HepG2 (cell line): Measurements from ENCODE around the gene SRCAP. TPM values are rescaled to one million over a fixed set of nuclear protein-coding genes. Genes with fewer than 3 reads are reported as not detected.
A peak's percentile ranks its signal among the peaks of the same experiment; 100 is the strongest.

Experiments
- ATF7-NPFF ChIP-seq: sonication (generic); formaldehyde crosslinking; IDR thresholded peaks from 2 replicates; pipeline ENCODE4 v1.8.1; 2023; ENCODE audit warnings: mild to moderate bottlenecking, low read depth, missing genetic modification reagents, moderate library complexity
- BCL6 ChIP-seq: IDR thresholded peaks from 2 replicates; pipeline ENCODE4 v1.6.1; 2016; ENCODE audit warnings: missing genetic modification reagents, missing compliant biosample characterization
- GPN1 ChIP-seq: sonication (generic); formaldehyde crosslinking; IDR thresholded peaks from 2 replicates; pipeline ENCODE4 v1.5.1; 2020; ENCODE audit warnings: missing genetic modification reagents, borderline replicate concordance
- HMG20B ChIP-seq: conservative IDR thresholded peaks from 2 replicates; pipeline ENCODE4 v1.6.1; 2016; ENCODE audit warnings: missing genetic modification reagents, missing compliant biosample characterization
- KLF12 ChIP-seq: sonication (generic); formaldehyde crosslinking; IDR thresholded peaks from 2 replicates; pipeline ENCODE4 v1.4.0; 2020; ENCODE audit warnings: missing genetic modification reagents, borderline replicate concordance
- RARG ChIP-seq: sonication (generic); formaldehyde crosslinking; IDR thresholded peaks from 2 replicates; pipeline ENCODE4 v1.4.0; 2020; ENCODE audit warnings: low read depth, mild to moderate bottlenecking, missing genetic modification reagents
- SP2 ChIP-seq: sonication (generic); formaldehyde crosslinking; IDR thresholded peaks from 2 replicates; pipeline ENCODE4 v1.5.1; 2020; ENCODE audit warnings: mild to moderate bottlenecking, missing genetic modification reagents
- SUZ12 ChIP-seq: fragments of 150-350 bp; IDR thresholded peaks from 2 replicates; pipeline ENCODE4 v1.6.1; 2014; ENCODE audit warnings: low read depth, low read length
- TBX3 ChIP-seq: fragments of 450-650 bp; IDR thresholded peaks from 2 replicates; pipeline ENCODE4 v1.6.1; 2017; ENCODE audit warnings: antibody characterized with exemption, mild to moderate bottlenecking, inconsistent platforms, borderline replicate concordance
- ZEB1 ChIP-seq: IDR thresholded peaks from 2 replicates; pipeline ENCODE4 v1.6.1; 2012; ENCODE audit warnings: mild to moderate bottlenecking, low read depth, inconsistent platforms; ENCODE audit not compliant: insufficient replicate concordance
- ZNF224 ChIP-seq: sonication (generic); formaldehyde crosslinking; IDR thresholded peaks from 2 replicates; pipeline ENCODE4 v1.5.0; 2020; ENCODE audit warnings: mild to moderate bottlenecking, missing genetic modification reagents
- ZNF24 ChIP-seq: fragments of 450-650 bp; IDR thresholded peaks from 2 replicates; pipeline ENCODE4 v1.6.1; 2017; ENCODE audit warnings: antibody characterized with exemption, mild to moderate bottlenecking
- ZNF431 ChIP-seq: sonication (generic); formaldehyde crosslinking; IDR thresholded peaks from 2 replicates; pipeline ENCODE4 v1.9.0; 2022; ENCODE audit warnings: missing genetic modification reagents, low read depth, mild to moderate bottlenecking, borderline replicate concordance
- ZNF569 ChIP-seq: sonication (generic); formaldehyde crosslinking; IDR thresholded peaks from 2 replicates; pipeline ENCODE4 v1.5.0; 2020; ENCODE audit warnings: mild to moderate bottlenecking, missing genetic modification reagents, moderate library complexity, borderline replicate concordance
- ZSCAN9 ChIP-seq: IDR thresholded peaks from 2 replicates; pipeline ENCODE4 v1.6.1; 2016; ENCODE audit warnings: borderline replicate concordance
- polyA plus RNA-seq, 8 experiments: library from polyadenylated mRNA; depleted of rRNA in 3 of 8; stranded (reverse) in 7 of 8; unstranded in 1 of 8; fragments of >200 nt; fragmentation: Illumina TruSeq in 4 of 8; extraction: Trizol in 4 of 8; gene quantifications; 2 replicates each; pipeline versions ENCODE4 v1.2.1 to v1.2.3, GENCODE V29; 2011 to 2016; ENCODE audit warnings: low read depth in 4 of 8, missing spikeins in 1 of 8, mixed read lengths in 1 of 8; ENCODE audit not compliant: insufficient read depth in 1 of 8
- total RNA-seq, 5 experiments: library from RNA; depleted of rRNA; stranded (reverse); fragments of >200 nt; fragmentation: Illumina TruSeq; extraction: Trizol; gene quantifications; 2 replicates each; pipeline ENCODE4 v1.2.3, GENCODE V29; 2016; ENCODE audit warnings: low read depth in 1 of 5
- TF ChIP-seq, protein P1 (sequence below): sonication (generic); formaldehyde crosslinking; IDR thresholded peaks from 2 replicates; pipeline ENCODE4 v1.4.0; 2020; ENCODE audit warnings: missing genetic modification reagents, borderline replicate concordance
- TF ChIP-seq, protein P2 (sequence below), 2 experiments: IDR thresholded peaks; 2 replicates each; pipeline ENCODE4 v1.6.1; 2011 to 2012; ENCODE audit warnings: low read length in 2 of 2, borderline replicate concordance in 1 of 2, low read depth in 1 of 2, mild to moderate bottlenecking in 1 of 2, moderate library complexity in 1 of 2

The SRCAP gene
- total and polyA plus RNA-seq, 2 of the 13 experiments (the other 11 are each of a cell fraction or from before 2014, with no cell fraction given), result 4.9 to 9.0 TPM

DNA sequence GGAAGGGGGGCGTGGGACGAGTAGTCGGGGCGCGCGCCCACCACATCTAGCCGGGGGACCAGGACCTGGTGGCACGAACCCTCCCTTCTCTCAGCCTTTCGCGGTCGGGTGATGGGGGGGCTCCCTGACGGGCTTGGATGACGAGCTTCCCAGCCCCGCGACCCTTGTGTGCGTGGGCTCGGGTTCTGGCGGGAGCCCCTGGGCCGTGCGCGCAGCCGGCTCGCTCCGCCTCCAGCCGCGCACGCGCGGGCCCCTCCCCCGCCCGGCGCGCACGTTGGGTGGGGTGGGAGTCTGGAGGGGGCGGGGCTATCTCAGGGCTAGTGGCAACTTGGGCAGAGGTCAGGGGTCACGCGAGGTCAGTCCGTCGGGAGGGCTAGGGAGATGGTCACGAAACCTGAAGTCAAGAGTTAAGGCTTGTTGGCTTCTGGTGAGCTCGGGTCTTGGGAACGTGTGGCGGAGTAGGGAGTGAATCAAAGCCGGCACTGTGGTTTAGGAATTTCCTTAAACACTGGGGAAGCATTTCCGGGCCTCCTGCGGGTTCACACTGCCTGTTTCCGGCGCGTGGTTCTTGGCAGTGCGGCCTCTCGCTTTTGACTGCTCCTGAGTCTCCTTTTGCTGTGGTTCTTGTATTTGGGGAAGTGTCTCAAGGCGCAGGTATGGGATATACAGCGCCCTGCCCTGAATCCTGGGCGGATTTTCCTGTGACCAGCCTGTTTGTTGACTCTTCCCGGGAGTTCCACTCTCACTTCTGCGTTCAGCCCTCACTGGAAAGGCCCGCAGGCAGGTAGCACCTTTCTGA, at the start of gene SRCAP (continued):
- TF ChIP-seq, protein P1, sequence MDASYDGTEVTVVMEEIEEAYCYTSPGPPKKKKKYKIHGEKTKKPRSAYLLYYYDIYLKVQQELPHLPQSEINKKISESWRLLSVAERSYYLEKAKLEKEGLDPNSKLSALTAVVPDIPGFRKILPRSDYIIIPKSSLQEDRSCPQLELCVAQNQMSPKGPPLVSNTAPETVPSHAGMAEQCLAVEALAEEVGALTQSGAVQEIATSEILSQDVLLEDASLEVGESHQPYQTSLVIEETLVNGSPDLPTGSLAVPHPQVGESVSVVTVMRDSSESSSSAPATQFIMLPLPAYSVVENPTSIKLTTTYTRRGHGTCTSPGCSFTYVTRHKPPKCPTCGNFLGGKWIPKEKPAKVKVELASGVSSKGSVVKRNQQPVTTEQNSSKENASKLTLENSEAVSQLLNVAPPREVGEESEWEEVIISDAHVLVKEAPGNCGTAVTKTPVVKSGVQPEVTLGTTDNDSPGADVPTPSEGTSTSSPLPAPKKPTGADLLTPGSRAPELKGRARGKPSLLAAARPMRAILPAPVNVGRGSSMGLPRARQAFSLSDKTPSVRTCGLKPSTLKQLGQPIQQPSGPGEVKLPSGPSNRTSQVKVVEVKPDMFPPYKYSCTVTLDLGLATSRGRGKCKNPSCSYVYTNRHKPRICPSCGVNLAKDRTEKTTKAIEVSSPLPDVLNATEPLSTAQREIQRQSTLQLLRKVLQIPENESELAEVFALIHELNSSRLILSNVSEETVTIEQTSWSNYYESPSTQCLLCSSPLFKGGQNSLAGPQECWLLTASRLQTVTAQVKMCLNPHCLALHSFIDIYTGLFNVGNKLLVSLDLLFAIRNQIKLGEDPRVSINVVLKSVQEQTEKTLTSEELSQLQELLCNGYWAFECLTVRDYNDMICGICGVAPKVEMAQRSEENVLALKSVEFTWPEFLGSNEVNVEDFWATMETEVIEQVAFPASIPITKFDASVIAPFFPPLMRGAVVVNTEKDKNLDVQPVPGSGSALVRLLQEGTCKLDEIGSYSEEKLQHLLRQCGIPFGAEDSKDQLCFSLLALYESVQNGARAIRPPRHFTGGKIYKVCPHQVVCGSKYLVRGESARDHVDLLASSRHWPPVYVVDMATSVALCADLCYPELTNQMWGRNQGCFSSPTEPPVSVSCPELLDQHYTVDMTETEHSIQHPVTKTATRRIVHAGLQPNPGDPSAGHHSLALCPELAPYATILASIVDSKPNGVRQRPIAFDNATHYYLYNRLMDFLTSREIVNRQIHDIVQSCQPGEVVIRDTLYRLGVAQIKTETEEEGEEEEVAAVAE (CRISPR knock-in tag), result peak; percentile 67; the same call in 1 of the 2 replicates
- TF ChIP-seq HMG20B (CRISPR knock-in tag) (0 out of 2 replicates have a peak, but pooled peaks have one; percentile 43), TBX3 (no peak), SUZ12 (no peak), ATF7-NPFF (CRISPR knock-in tag) (peak; percentile 86), ZNF569 (CRISPR knock-in tag) (0 out of 2 replicates have a peak, but pooled peaks have one; percentile 10), GPN1 (no peak), BCL6 (no peak; the same call in 1 of the 2 replicates), SP2 (CRISPR knock-in tag) (peak; percentile 35), ZNF24 (no peak), ZNF431 (CRISPR knock-in tag) (peak; percentile 2; the same call in 1 of the 2 replicates), KLF12 (CRISPR knock-in tag) (peak; percentile 67; the same call in 1 of the 2 replicates), ZEB1 (no peak), ZSCAN9 (CRISPR knock-in tag) (0 out of 2 replicates have a peak, but pooled peaks have one; percentile 11), ZNF224 (CRISPR knock-in tag) (no peak), RARG (CRISPR knock-in tag) (no peak)
- TF ChIP-seq, protein P2, sequence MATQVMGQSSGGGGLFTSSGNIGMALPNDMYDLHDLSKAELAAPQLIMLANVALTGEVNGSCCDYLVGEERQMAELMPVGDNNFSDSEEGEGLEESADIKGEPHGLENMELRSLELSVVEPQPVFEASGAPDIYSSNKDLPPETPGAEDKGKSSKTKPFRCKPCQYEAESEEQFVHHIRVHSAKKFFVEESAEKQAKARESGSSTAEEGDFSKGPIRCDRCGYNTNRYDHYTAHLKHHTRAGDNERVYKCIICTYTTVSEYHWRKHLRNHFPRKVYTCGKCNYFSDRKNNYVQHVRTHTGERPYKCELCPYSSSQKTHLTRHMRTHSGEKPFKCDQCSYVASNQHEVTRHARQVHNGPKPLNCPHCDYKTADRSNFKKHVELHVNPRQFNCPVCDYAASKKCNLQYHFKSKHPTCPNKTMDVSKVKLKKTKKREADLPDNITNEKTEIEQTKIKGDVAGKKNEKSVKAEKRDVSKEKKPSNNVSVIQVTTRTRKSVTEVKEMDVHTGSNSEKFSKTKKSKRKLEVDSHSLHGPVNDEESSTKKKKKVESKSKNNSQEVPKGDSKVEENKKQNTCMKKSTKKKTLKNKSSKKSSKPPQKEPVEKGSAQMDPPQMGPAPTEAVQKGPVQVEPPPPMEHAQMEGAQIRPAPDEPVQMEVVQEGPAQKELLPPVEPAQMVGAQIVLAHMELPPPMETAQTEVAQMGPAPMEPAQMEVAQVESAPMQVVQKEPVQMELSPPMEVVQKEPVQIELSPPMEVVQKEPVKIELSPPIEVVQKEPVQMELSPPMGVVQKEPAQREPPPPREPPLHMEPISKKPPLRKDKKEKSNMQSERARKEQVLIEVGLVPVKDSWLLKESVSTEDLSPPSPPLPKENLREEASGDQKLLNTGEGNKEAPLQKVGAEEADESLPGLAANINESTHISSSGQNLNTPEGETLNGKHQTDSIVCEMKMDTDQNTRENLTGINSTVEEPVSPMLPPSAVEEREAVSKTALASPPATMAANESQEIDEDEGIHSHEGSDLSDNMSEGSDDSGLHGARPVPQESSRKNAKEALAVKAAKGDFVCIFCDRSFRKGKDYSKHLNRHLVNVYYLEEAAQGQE (IDR thresholded peaks at IDR 0.05; ENCODE audit: borderline replicate concordance in 1 of 2, low read depth in 1 of 2, low read length in 2 of 2), result peak in 1 of 2 experiments; percentile 20; a peak in 1 of 4 replicates
